NCI-H748 (cell line): ENCODE measurements around the gene GPR179.
A peak's percentile ranks its signal among the peaks of the same experiment; 100 is the strongest.
"Not testable (repeated sequence)": the region's sequence is repeated elsewhere in the genome, so short reads cannot be mapped to it uniquely, and the experiment has no call there.

Experiments used
- DNase-seq: peaks from one replicate; lab custom pipeline; 2025; ENCODE audit not compliant: unreplicated experiment; lab: John Stamatoyannopoulos, UW

The GPR179 gene

DNA sequence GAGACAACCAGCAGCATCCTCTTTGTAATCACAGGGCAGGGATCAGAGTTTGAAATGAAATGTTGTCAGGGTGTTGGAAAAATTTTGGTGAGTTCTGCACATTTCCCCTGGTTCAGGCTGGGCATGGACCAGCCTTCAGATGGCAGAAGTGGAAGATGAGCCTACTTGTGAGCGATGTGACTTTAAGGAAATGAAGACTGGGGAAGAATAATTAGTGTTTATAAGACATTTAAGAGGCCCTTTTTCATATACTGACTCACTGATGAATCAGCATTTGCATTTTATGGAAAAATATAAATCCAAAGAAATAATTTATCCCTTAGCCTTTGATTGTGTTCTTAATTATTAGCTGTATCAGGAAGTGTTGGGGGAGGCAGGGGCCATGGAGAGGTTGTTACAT is 20.9 kb downstream of the GPR179 start:
- no peak for DNase-seq

DNA sequence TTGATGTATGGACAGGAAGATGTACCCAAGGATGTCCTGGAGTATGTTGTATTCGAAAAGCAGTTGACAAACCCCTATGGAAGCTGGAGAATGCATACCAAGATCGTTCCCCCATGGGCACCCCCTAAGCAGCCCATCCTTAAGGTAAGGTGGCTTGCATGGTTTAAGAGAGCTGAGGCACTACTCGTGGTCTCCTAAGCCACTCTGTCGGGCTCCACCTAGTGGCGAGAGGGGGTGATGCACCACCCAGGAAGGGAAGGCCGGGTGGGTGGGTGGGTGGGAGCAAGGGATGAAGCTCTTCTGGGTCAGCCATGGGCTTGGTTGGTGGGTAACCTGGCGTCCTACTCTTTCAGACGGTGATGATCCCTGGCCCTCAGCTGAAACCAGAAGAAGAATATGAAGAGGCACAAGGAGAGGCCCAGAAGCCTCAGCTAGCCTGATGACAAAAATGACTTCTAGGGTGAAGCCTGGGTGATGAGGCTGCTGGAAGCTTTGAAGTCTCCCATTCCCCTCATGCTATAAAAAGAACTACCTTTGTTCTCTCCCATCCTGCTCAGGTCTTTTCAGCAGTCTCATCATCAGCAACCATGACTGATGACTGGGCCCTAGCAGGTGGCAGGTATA is 21.5 kb downstream of the GPR179 start:
- DNase-seq, result peak; percentile 42

DNA sequence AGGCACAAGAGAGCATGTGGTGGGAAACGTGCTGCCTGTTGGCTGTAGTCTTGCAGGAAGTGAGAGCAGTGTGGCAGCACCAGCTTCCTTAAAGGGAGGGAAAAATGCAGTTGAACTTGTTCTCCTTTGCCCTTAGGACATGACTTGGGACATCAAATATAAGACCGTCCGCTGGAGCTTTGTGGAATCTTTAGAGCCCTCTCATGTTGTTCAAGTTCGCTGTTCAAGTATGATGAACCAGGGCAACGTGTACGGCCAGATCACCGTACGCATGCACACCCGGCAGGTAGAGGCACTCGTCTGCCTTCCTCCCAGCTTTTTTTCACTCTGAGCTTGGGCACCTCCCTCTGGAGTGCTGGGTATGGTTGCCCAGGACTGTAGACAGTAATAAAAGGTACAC is 23.3 kb downstream of the GPR179 start:
- DNase-seq, result no peak

DNA sequence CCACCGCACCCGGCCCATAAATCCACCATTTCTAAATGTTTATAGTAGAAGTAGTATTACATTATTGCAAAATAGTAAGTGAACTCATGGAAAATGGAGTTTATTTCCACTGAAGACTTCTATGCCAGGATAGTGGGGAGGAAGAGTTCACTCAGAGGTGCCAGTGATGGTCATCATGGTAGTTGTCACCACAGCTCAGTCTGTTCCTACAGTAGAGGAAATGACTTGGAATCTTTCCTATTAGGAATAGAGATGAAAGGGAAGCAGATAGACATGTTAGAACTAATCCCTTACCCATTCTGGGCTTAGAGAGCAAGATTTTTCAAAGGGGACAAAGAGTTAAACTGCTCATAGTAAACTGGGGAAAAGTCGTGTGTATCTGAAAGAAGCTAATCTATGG is 26.7 kb downstream of the GPR179 start:
- DNase-seq, result no peak

DNA sequence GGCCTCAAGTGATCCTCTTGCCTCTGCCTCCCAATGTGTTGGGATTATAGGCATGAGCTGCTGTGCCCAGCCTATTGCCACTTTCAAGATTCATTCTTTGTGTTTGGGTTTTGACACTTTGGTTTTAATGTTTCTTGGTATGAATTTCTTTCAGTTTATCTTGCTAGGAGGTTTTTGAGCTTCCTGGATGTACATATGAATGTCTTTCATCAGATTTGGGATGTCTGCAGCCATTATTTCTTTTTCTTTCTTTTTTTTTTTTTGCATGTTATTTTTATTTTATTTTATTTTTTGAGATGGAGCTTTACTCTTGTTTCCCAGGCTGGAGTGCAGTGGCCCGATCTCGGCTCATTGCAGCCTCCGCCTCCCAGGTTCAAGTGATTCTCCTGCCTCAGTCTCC is 28.3 kb downstream of the GPR179 start:
- DNase-seq, result no peak

DNA sequence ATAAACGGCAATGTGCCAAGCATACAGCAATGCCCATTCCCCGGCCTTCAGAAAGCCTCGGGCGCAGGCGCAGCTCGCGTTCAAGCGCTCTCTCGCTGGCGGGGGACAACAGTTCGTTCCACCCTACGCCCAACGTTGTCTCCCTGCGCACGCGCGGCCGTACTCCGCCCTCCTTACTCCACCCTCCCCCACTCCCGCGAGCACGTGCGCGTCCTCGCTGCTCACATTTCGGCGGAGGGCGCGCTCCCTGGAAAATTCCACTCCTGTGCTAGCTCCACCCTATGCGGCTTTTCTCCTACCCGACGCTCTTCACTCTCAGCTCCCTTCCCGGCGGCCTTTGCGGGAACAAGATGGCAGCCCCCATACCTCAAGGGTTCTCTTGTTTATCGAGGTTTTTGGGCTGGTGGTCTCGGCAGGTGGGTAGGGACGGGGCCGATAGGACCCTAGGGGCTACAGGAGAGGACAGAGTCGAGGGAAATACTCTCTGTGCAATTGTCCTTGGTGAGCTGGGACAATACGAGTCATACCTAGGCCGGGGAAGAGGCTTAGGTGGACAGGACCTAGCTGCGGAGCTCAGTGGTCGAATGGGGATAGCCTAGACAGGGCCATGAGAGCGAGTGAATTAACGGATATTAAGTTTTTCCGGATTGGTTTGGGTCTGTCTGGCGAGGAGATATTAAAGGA is 46.8 kb downstream of the GPR179 start, which contains the start of gene MRPL45:
MRPL45 (plus strand) TSS at position 335 of the 684 bp plus-strand sequence; CDS start at position 351, 16 bp downstream.
- peak; percentile 97 for DNase-seq

DNA sequence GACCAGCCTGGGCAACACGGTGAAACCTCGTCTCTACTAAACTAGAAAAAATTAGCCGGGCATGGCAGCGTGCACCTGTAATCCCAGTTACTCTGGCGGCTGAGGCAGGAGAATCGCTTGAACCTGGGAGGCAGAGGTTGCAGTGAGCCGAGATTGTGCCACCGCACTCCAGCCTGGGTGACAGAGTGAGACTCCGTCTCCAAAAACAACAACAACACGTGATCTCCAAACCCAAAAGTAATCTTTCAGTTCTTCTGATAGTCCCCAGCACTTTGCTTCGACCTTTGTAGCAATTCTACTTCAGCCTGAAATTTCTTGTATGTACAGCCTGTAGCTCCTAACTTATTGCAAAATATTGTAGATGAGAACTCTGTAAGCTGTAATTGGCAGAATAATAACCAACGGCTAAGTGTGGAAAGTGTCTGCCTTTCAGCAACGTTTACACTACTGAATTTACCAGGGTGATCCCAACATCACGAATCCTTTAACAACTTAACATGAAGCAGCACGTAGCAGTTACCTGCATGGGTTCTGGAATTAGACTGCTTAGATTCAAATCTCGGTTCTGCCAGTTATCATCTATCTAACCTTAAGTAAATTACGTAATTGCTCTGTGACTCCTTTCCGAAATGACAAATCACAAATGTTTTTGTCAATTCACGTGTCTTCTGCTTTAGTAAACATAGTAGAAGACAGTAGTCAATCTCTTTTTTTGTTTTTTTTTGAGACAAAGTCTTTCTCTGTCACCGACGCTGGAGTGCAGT is 48.0 kb downstream of the GPR179 start:
- DNase-seq, result not testable (repeated sequence)

DNA sequence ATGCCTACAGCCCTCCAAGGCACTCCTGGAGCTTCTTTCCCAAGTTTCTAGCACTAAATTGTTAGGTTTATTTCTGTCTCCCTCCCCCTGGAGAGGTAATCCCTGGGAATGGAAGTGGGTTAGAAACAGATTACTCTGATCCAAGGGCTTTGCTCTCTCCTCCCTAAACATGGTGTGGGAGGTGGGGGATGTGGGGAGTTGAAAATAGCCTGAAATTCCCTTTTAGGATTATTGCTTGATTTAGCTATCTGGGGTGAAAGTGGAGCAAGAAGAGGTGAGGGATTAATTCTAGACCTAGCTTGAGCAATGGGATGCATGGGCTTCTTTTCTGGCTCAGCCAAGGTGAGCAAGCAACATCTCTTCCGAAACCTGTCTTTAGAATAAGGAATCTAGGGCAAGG is 54.0 kb downstream of the GPR179 start:
- not testable (repeated sequence) for DNase-seq

DNA sequence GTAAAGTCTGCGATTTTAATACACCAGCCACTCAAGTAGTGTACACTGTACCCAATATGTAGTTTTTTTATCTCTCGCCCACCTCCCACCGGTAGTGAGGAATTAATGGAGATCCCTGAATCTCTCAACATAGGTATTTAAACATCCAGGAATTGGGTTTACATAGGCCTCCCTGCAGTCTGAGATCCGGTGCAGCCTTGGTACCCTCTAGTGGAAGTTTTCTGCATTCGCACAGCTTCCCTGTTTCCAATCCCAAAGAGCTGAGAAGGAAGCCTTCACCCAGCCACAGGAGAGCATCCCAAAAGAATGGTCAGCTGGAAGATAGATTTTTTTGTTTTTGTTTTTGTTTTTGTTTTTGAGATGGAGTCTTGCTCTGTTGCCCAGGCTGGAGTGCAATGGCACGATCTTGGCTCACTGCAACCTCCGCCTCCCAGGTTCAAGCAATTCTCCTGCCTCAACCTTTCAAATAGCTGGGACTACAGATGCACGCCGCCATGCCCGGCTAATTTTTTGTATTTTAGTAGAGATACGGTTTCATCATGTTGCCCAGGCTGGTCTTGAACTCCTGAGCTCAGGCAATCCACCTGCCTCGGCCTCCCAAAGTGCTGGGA is 55.4 kb downstream of the GPR179 start:
- DNase-seq, result not testable (repeated sequence)

DNA sequence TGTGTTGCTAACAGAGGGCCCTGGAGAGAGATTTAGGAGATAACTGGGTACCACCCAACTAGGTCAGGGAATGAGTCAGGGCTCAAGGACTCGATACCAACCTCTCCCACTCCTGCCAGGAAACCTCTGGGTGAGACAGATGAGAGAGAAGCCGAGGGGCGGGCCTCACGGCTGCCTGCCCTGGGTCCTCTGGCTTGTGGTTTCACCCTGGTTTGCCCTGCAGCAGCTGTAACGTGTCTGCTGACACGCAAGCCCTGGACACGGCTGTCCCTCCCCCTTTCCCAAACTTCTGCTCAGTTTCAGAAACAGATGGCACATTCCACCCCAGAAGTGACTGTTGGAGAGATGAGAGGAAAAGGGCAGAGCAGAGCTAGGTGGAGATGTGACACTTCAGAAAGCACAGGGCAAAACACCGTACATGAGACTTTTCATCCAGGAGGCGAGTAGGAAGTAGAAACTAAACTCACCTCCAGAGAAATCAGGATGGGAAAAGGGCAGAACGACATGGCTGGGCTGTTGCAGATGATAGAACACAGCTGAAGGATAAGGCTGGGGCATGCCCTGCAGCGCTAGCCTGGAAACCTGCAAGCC is 57.2 kb downstream of the GPR179 start:
- DNase-seq, result not testable (repeated sequence)

DNA sequence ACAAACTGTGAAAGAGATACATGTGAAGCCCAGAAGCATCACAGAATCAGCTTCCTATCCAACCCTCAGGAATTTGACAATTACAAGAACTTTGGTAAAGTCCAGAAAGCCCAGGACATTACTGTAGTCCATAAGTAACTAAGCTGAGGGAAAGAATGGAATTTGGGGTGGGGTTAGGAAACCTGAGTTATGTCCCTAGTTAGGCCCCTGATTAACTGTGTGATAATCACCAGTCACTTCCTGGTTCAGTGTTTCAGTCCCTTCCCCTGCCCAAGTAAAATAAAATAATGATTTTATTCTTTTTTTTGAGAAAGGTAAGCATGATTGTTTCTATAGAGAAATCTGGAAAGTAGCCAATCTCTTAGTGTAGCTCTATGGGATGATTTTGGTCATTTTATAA is 57.8 kb downstream of the GPR179 start:
- not testable (repeated sequence) for DNase-seq
